Measurements from ENCODE around the gene THAP11. TPM values are rescaled to one million over a fixed set of nuclear protein-coding genes. Genes with fewer than 3 reads are reported as not detected.
"Not testable (repeated sequence)": the region's sequence is repeated elsewhere in the genome, so short reads cannot be mapped to it uniquely, and the experiment has no call there.

THAP11 gene
- total and polyA plus RNA-seq, 2 of the 13 experiments (the other 11 are each of a cell fraction or from before 2014, with no cell fraction given) = 44.2 to 53.4 TPM

GRCh38 chr16:67837190-67837589 is 4.9 kb upstream of the THAP11 start (continued):
- TF ChIP-seq FOSL1 (CRISPR knock-in tag; IDR thresholded peaks at IDR 0.05; ENCODE audit: borderline replicate concordance) (0 out of 2 replicates have a peak, but pooled peaks have one; percentile 23), ZNF263 (CRISPR knock-in tag; IDR thresholded peaks at IDR 0.05) (0 out of 2 replicates have a peak, but pooled peaks have one; percentile 27), ATF3 (CRISPR knock-in tag; IDR thresholded peaks at IDR 0.05) (peak; percentile 47; the same call in 1 of the 2 replicates), ZMYM3 (CRISPR knock-in tag; IDR thresholded peaks at IDR 0.05) (peak; percentile 88), NR2F6 (IDR thresholded peaks at IDR 0.05) (peak; percentile 9; the same call in 1 of the 2 replicates), WIZ (CRISPR knock-in tag; IDR thresholded peaks at IDR 0.05) (0 out of 2 replicates have a peak, but pooled peaks have one; percentile 43), TFDP1 (CRISPR knock-in tag; IDR thresholded peaks at IDR 0.05; ENCODE audit: borderline replicate concordance) (0 out of 2 replicates have a peak, but pooled peaks have one; percentile 7), MIXL1 (CRISPR knock-in tag; IDR thresholded peaks at IDR 0.05) (0 out of 2 replicates have a peak, but pooled peaks have one; percentile 23), TBX2 (CRISPR knock-in tag; IDR thresholded peaks at IDR 0.05; ENCODE audit: borderline replicate concordance) (0 out of 2 replicates have a peak, but pooled peaks have one; percentile 26), ZNF572 (CRISPR knock-in tag; IDR thresholded peaks at IDR 0.05) (0 out of 2 replicates have a peak, but pooled peaks have one; percentile 19), HNF4A (CRISPR knock-in tag; IDR thresholded peaks at IDR 0.05) (peak; percentile 65), TBX3 (IDR thresholded peaks at IDR 0.05; ENCODE audit: borderline replicate concordance) (peak; percentile 57; the same call in 1 of the 2 replicates), RARA (CRISPR knock-in tag; IDR thresholded peaks at IDR 0.05) (peak; percentile 17; the same call in 1 of the 2 replicates)
- TF ChIP-seq NR2F6 (CRISPR knock-in tag; IDR thresholded peaks at IDR 0.05) = not testable (repeated sequence)

- peaks cover 34% of the 10 kb centered on the region for H3K4me1 ChIP-seq (ENCODE audit: insufficient read depth, low read length)
- no peak overlapping the region for H2AFZ ChIP-seq (ENCODE audit: low read length)
- H3K27ac ChIP-seq (ENCODE audit: extremely low read length, insufficient read depth, low read length) = no peak overlapping the region
- no peaks in the 10 kb centered on the region for H3K9me3 ChIP-seq (ENCODE audit: low read length)
- H4K20me1 ChIP-seq (ENCODE audit: insufficient read depth, low read length) = no peaks in the 10 kb centered on the region
- ChIA-PET POLR2A (no interaction called here), CTCF (ENCODE audit: low intra/inter-chr PET ratio, low total read pairs) (no interaction called here)
- no peak for ATAC-seq
- in situ Hi-C loops (cut with HindIII; ENCODE audit: extremely low pct_ligation_motif_present, low pct_unique_long_range_greater_than_20kb) (no loop called here), intact Hi-C loops (cut with micrococcal nuclease; ENCODE audit: unreplicated experiment) (no loop called here)
- DNase-seq (ENCODE audit: low spot score) = no peak
- peaks cover 10% of the 10 kb centered on the region for H3K79me2 ChIP-seq (ENCODE audit: insufficient read depth, low read length)
- no peaks in the 10 kb centered on the region for H3K36me3 ChIP-seq (replicated peaks in 1 of 2; ENCODE audit: control insufficient read depth in 1 of 2, insufficient read depth in 2 of 2, low read length in 2 of 2)
- BruUV-seq (replicated peaks) = no TSS peak
- H3K4me3 ChIP-seq (replicated peaks in 1 of 3; ENCODE audit: insufficient read depth in 1 of 3, low read depth in 2 of 3, low read length in 3 of 3) = no peak overlapping the region
- no peaks in the 10 kb centered on the region; a peak in 1 of 5 replicates for H3K27me3 ChIP-seq (ENCODE audit: control insufficient read depth in 1 of 2, insufficient read depth in 2 of 2, low read length in 2 of 2)
- FAIRE-seq = no peak
- 67% methylated on average over 2 of the region's 2 CpGs for WGBS (ENCODE audit: low lambda C conversion rate)
- H3K4me2 ChIP-seq (ENCODE audit: low read depth, low read length) = peak overlapping the region; percentile 13; the same call in 1 of the 2 replicates
- no peak overlapping the region for H3K9ac ChIP-seq (ENCODE audit: insufficient read depth, low read depth, low read length)
- TF ChIP-seq, protein P1, sequence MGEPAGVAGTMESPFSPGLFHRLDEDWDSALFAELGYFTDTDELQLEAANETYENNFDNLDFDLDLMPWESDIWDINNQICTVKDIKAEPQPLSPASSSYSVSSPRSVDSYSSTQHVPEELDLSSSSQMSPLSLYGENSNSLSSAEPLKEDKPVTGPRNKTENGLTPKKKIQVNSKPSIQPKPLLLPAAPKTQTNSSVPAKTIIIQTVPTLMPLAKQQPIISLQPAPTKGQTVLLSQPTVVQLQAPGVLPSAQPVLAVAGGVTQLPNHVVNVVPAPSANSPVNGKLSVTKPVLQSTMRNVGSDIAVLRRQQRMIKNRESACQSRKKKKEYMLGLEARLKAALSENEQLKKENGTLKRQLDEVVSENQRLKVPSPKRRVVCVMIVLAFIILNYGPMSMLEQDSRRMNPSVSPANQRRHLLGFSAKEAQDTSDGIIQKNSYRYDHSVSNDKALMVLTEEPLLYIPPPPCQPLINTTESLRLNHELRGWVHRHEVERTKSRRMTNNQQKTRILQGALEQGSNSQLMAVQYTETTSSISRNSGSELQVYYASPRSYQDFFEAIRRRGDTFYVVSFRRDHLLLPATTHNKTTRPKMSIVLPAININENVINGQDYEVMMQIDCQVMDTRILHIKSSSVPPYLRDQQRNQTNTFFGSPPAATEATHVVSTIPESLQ (CRISPR knock-in tag; conservative IDR thresholded peaks at IDR 0.05) = no peak
- TF ChIP-seq YY1 (IDR thresholded peaks at IDR 0.05; ENCODE audit: insufficient read depth, insufficient replicate concordance, low read depth, low read length) (no peak), IRF9 (CRISPR knock-in tag; IDR thresholded peaks at IDR 0.05; ENCODE audit: borderline replicate concordance) (no peak), ZNF629 (CRISPR knock-in tag; conservative IDR thresholded peaks at IDR 0.05) (no peak)
- TF ChIP-seq, protein P2, sequence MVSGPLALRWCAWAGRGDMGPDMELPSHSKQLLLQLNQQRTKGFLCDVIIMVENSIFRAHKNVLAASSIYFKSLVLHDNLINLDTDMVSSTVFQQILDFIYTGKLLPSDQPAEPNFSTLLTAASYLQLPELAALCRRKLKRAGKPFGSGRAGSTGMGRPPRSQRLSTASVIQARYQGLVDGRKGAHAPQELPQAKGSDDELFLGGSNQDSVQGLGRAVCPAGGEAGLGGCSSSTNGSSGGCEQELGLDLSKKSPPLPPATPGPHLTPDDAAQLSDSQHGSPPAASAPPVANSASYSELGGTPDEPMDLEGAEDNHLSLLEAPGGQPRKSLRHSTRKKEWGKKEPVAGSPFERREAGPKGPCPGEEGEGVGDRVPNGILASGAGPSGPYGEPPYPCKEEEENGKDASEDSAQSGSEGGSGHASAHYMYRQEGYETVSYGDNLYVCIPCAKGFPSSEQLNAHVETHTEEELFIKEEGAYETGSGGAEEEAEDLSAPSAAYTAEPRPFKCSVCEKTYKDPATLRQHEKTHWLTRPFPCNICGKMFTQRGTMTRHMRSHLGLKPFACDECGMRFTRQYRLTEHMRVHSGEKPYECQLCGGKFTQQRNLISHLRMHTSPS (CRISPR knock-in tag; IDR thresholded peaks at IDR 0.05; ENCODE audit: low read depth) = no peak
Observed at GRCh38 chr16:67837811-67838210, 4.3 kb upstream of the THAP11 start.

Data from HepG2 (cell line).